MM.1S (cell line): ENCODE results near the gene ASIC1.

Source experiments
- DNase-seq: peaks from one replicate; pipeline ENCODE4 v3.0.0-alpha.2; 2015
- H2AFZ ChIP-seq: fragments of 300-600 bp; sonication (generic); 2 replicates; pipeline ENCODE4 v1.6.0; 2016; ENCODE audit warnings: antibody characterized with exemption, low read length
- H3F3A ChIP-seq: fragments of 300-600 bp; sonication (generic); 2 replicates; pipeline ENCODE4 v1.6.1; 2016; ENCODE audit warnings: mild to moderate bottlenecking, antibody characterized with exemption, low read length, moderate library complexity, mixed read lengths; ENCODE audit not compliant: insufficient read depth
- H3K27ac ChIP-seq: fragments of 300-600 bp; sonication (generic); 2 replicates; pipeline ENCODE4 v1.5.1; 2016; ENCODE audit warnings: mild to moderate bottlenecking, low read length
- H3K27me3 ChIP-seq: fragments of 300-600 bp; sonication (generic); replicated peaks from 2 replicates; pipeline ENCODE4 v1.6.0; 2016; ENCODE audit warnings: low read length; ENCODE audit not compliant: insufficient read depth
- H3K36me3 ChIP-seq: fragments of 300-600 bp; sonication (generic); replicated peaks from 2 replicates; pipeline ENCODE4 v1.6.1; 2016; ENCODE audit warnings: mild to moderate bottlenecking, low read length, mixed read lengths; ENCODE audit not compliant: insufficient read depth
- H3K4me1 ChIP-seq: fragments of 300-600 bp; sonication (generic); 2 replicates; pipeline ENCODE4 v1.6.1; 2016; ENCODE audit warnings: low read length, mixed read lengths
- H3K4me2 ChIP-seq: fragments of 300-600 bp; sonication (generic); 2 replicates; pipeline ENCODE4 v1.6.0; 2016; ENCODE audit warnings: low read depth, low read length
- H3K4me3 ChIP-seq: fragments of 300-600 bp; sonication (generic); 2 replicates; pipeline ENCODE4 v1.5.1; 2016; ENCODE audit warnings: low read length, mixed read lengths
- H3K79me2 ChIP-seq: fragments of 300-600 bp; sonication (generic); 2 replicates; pipeline ENCODE4 v1.6.1; 2016; ENCODE audit warnings: mixed run types, low read length, mixed read lengths
- H3K9ac ChIP-seq: fragments of 300-600 bp; sonication (generic); 2 replicates; pipeline ENCODE4 v1.6.1; 2016; ENCODE audit warnings: low read length, mixed read lengths
- H3K9me2 ChIP-seq: fragments of 300-600 bp; sonication (generic); replicated peaks from 2 replicates; pipeline ENCODE4 v1.6.1; 2016; ENCODE audit warnings: mild to moderate bottlenecking, low read length, mixed read lengths; ENCODE audit not compliant: insufficient read depth
- H3K9me3 ChIP-seq: fragments of 300-600 bp; sonication (generic); replicated peaks from 2 replicates; pipeline ENCODE4 v1.6.1; 2016; ENCODE audit warnings: mild to moderate bottlenecking, low read length, mixed read lengths; ENCODE audit not compliant: insufficient read depth
- H4K20me1 ChIP-seq: fragments of 300-600 bp; sonication (generic); 2 replicates; pipeline ENCODE4 v1.6.1; 2016; ENCODE audit warnings: mild to moderate bottlenecking, low read length, moderate library complexity, mixed read lengths; ENCODE audit not compliant: insufficient read depth
- CTCF ChIP-seq: fragments of 300-600 bp; sonication (generic); IDR thresholded peaks from 2 replicates; pipeline ENCODE4 v1.5.1; 2016; ENCODE audit warnings: antibody characterized with exemption, low read length, mixed read lengths
- EZH2 ChIP-seq: fragments of 300-600 bp; sonication (generic); optimal IDR thresholded peaks from 2 replicates; pipeline ENCODE3; 2017; ENCODE audit warnings: low read depth, mild to moderate bottlenecking, antibody characterized with exemption, low read length, mixed read lengths
- EZH2phosphoT487 ChIP-seq: fragments of 300-600 bp; sonication (generic); IDR thresholded peaks from 2 replicates; pipeline ENCODE4 v1.6.1; 2018; ENCODE audit warnings: antibody characterized with exemption, low read length

Gene ASIC1

GRCh38 chr12:50050410-50051098 is 6.8 kb upstream of the ASIC1 start:
- TF ChIP-seq EZH2 = no peak
- no peak for TF ChIP-seq EZH2phosphoT487
- no peak for TF ChIP-seq CTCF
- DNase-seq = no peak
- peaks cover 6% of the 10 kb centered on the region; the same call in 1 of the 2 replicates for H3K4me1 ChIP-seq

GRCh38 chr12:50051101-50051806 is 6.1 kb upstream of the ASIC1 start:
- Histone ChIP-seq H3K4me2 (no peak overlapping the region), H3K4me3 (no peak overlapping the region), H3K27me3 (peaks cover 35% of the 10 kb centered on the region), H2AFZ (no peak overlapping the region), H3K4me1 (peaks cover 6% of the 10 kb centered on the region; the same call in 1 of the 2 replicates), H3K36me3 (no peaks in the 10 kb centered on the region), H3F3A (no peaks in the 10 kb centered on the region), H3K9me3 (no peaks in the 10 kb centered on the region), H3K9ac (no peak overlapping the region), H3K79me2 (no peaks in the 10 kb centered on the region), H4K20me1 (0 out of 2 replicates have a peak, but pooled peaks cover under 1% of the 10 kb centered on the region), H3K9me2 (no peaks in the 10 kb centered on the region), H3K27ac (no peak overlapping the region)
- TF ChIP-seq EZH2phosphoT487 (no peak), CTCF (no peak), EZH2 (no peak)
- no peak for DNase-seq

More at GRCh38 chr12:50050410-50051098, 6.8 kb upstream of the ASIC1 start:
- Histone ChIP-seq H4K20me1 (no peaks in the 10 kb centered on the region), H3K4me3 (no peak overlapping the region), H2AFZ (no peak overlapping the region), H3K4me2 (no peak overlapping the region), H3K27ac (no peak overlapping the region), H3K27me3 (peaks cover 32% of the 10 kb centered on the region), H3K36me3 (no peaks in the 10 kb centered on the region), H3K79me2 (no peaks in the 10 kb centered on the region), H3K9ac (no peak overlapping the region), H3K9me2 (no peaks in the 10 kb centered on the region), H3K9me3 (no peaks in the 10 kb centered on the region), H3F3A (no peaks in the 10 kb centered on the region)

GRCh38 chr12:50052544-50052943 is 4.9 kb upstream of the ASIC1 start:
- Histone ChIP-seq H3F3A (no peaks in the 10 kb centered on the region), H3K9me3 (no peaks in the 10 kb centered on the region), H3K4me3 (no peak overlapping the region), H4K20me1 (0 out of 2 replicates have a peak, but pooled peaks cover 3% of the 10 kb centered on the region), H3K27ac (no peak overlapping the region), H3K36me3 (no peaks in the 10 kb centered on the region), H3K9me2 (no peaks in the 10 kb centered on the region), H3K4me2 (no peak overlapping the region), H3K79me2 (no peaks in the 10 kb centered on the region), H3K4me1 (peaks cover 4% of the 10 kb centered on the region; the same call in 1 of the 2 replicates), H3K9ac (no peak overlapping the region), H3K27me3 (peaks cover 43% of the 10 kb centered on the region), H2AFZ (no peak overlapping the region)
- no peak for DNase-seq
- TF ChIP-seq CTCF (no peak), EZH2phosphoT487 (no peak), EZH2 (no peak)
